Measurements from ENCODE around the gene APIP.
A peak's percentile ranks its signal among the peaks of the same experiment; 100 is the strongest.

Gene APIP

GRCh38 chr11:34916015-34916842 is at the start of gene APIP, which contains the start of gene PDHX:
Gene APIP (minus strand): TSS chr11:34916379. CDS start chr11:34916284, 95 bp downstream.
Gene PDHX (plus strand): TSS chr11:34916618. CDS start chr11:34916656, 38 bp downstream.
- Mint-ChIP-seq H3K4me1 (peaks cover 54% of the 10 kb centered on the region), H3K9me3 (no peaks in the 10 kb centered on the region), H3K27me3 (no peaks in the 10 kb centered on the region), H3K27ac (ENCODE audit: low read depth) (peak within 1 kb of the TSS; percentile 96), H3K4me3 (peak within 1 kb of the TSS; percentile 92), H3K36me3 (ENCODE audit: insufficient read depth) (peaks cover 13% of the 10 kb centered on the region)
- DNase-seq (ENCODE audit: low spot score in 2 of 2) (peak; percentile 77 to 84), ATAC-seq (replicated peaks; ENCODE audit: extremely low read depth, poor library complexity, severe bottlenecking) (peak; percentile 80)

- Mint-ChIP-seq H3K27ac (ENCODE audit: low read depth) (no peak overlapping the region), H3K9me3 (no peaks in the 10 kb centered on the region), H3K36me3 (ENCODE audit: insufficient read depth) (peaks cover 16% of the 10 kb centered on the region), H3K4me3 (no peak overlapping the region), H3K27me3 (no peaks in the 10 kb centered on the region), H3K4me1 (no peaks in the 10 kb centered on the region)
- no peak for ATAC-seq (replicated peaks; ENCODE audit: extremely low read depth, poor library complexity, severe bottlenecking)
- no peak for DNase-seq (ENCODE audit: low spot score in 2 of 2)
Observed at GRCh38 chr11:34964610-34965331, 48.6 kb upstream of the APIP start.

GRCh38 chr11:34963351-34963750 is 47.2 kb upstream of the APIP start:
- no peaks in the 10 kb centered on the region for H3K9me3 Mint-ChIP-seq

GRCh38 chr11:34962034-34962433 is 45.9 kb upstream of the APIP start:
- Mint-ChIP-seq H3K27me3 (no peaks in the 10 kb centered on the region), H3K27ac (ENCODE audit: low read depth) (no peak overlapping the region), H3K4me3 (no peak overlapping the region), H3K36me3 (ENCODE audit: insufficient read depth) (peaks cover 15% of the 10 kb centered on the region), H3K4me1 (no peaks in the 10 kb centered on the region), H3K9me3 (no peaks in the 10 kb centered on the region)
- DNase-seq (ENCODE audit: low spot score in 2 of 2) = no peak
- ATAC-seq (replicated peaks; ENCODE audit: extremely low read depth, poor library complexity, severe bottlenecking) = no peak

More at GRCh38 chr11:34963351-34963750, 47.2 kb upstream of the APIP start:
- H3K4me3 Mint-ChIP-seq = no peak overlapping the region
- no peak for ATAC-seq (replicated peaks; ENCODE audit: extremely low read depth, poor library complexity, severe bottlenecking)
- H3K27me3 Mint-ChIP-seq = no peaks in the 10 kb centered on the region
- no peak for DNase-seq (ENCODE audit: low spot score in 2 of 2)
- no peak overlapping the region for H3K27ac Mint-ChIP-seq (ENCODE audit: low read depth)
- peaks cover 18% of the 10 kb centered on the region for H3K36me3 Mint-ChIP-seq (ENCODE audit: insufficient read depth)
- no peaks in the 10 kb centered on the region for H3K4me1 Mint-ChIP-seq

- H3K4me3 Mint-ChIP-seq = no peak overlapping the region
- ATAC-seq (replicated peaks; ENCODE audit: extremely low read depth, poor library complexity, severe bottlenecking) = no peak
- H3K36me3 Mint-ChIP-seq (ENCODE audit: insufficient read depth) = peaks cover 13% of the 10 kb centered on the region
- no peaks in the 10 kb centered on the region for H3K27me3 Mint-ChIP-seq
- H3K27ac Mint-ChIP-seq (ENCODE audit: low read depth) = no peak overlapping the region
- no peak for DNase-seq (ENCODE audit: low spot score in 2 of 2)
- no peaks in the 10 kb centered on the region for H3K9me3 Mint-ChIP-seq
- no peaks in the 10 kb centered on the region for H3K4me1 Mint-ChIP-seq
Observed at GRCh38 chr11:34960277-34960676, 44.1 kb upstream of the APIP start.

GRCh38 chr11:34959770-34960169 is 43.6 kb upstream of the APIP start:
- Mint-ChIP-seq H3K4me3 (no peak overlapping the region), H3K4me1 (peaks cover 3% of the 10 kb centered on the region), H3K27me3 (no peaks in the 10 kb centered on the region), H3K27ac (ENCODE audit: low read depth) (no peak overlapping the region), H3K36me3 (ENCODE audit: insufficient read depth) (peaks cover 13% of the 10 kb centered on the region), H3K9me3 (no peaks in the 10 kb centered on the region)
- ATAC-seq (replicated peaks; ENCODE audit: extremely low read depth, poor library complexity, severe bottlenecking) (no peak), DNase-seq (ENCODE audit: low spot score in 2 of 2) (no peak)

- Mint-ChIP-seq H3K9me3 (no peaks in the 10 kb centered on the region), H3K4me1 (peaks cover 6% of the 10 kb centered on the region), H3K27ac (ENCODE audit: low read depth) (no peak overlapping the region), H3K4me3 (no peak overlapping the region), H3K27me3 (no peaks in the 10 kb centered on the region), H3K36me3 (ENCODE audit: insufficient read depth) (peaks cover 13% of the 10 kb centered on the region)
- no peak for ATAC-seq (replicated peaks; ENCODE audit: extremely low read depth, poor library complexity, severe bottlenecking)
- DNase-seq (ENCODE audit: low spot score in 2 of 2) = no peak
Observed at GRCh38 chr11:34957606-34958005, 41.4 kb upstream of the APIP start.

- Mint-ChIP-seq H3K4me3 (no peak overlapping the region), H3K4me1 (peaks cover 6% of the 10 kb centered on the region), H3K36me3 (ENCODE audit: insufficient read depth) (peaks cover 13% of the 10 kb centered on the region), H3K27ac (ENCODE audit: low read depth) (no peak overlapping the region), H3K27me3 (no peaks in the 10 kb centered on the region), H3K9me3 (no peaks in the 10 kb centered on the region)
- ATAC-seq (replicated peaks; ENCODE audit: extremely low read depth, poor library complexity, severe bottlenecking) = no peak
- no peak for DNase-seq (ENCODE audit: low spot score in 2 of 2)
Observed at GRCh38 chr11:34957206-34957605, 41.0 kb upstream of the APIP start.

- Mint-ChIP-seq H3K36me3 (ENCODE audit: insufficient read depth) (peaks cover 7% of the 10 kb centered on the region), H3K4me3 (no peak overlapping the region), H3K27me3 (no peaks in the 10 kb centered on the region), H3K27ac (ENCODE audit: low read depth) (no peak overlapping the region), H3K4me1 (peaks cover 6% of the 10 kb centered on the region), H3K9me3 (no peaks in the 10 kb centered on the region)
- DNase-seq (ENCODE audit: low spot score in 2 of 2) (no peak), ATAC-seq (replicated peaks; ENCODE audit: extremely low read depth, poor library complexity, severe bottlenecking) (no peak)
Observed at GRCh38 chr11:34953955-34954354, 37.8 kb upstream of the APIP start.

GRCh38 chr11:34948696-34949095 is 32.5 kb upstream of the APIP start:
- Mint-ChIP-seq H3K9me3 (no peaks in the 10 kb centered on the region), H3K27me3 (no peaks in the 10 kb centered on the region), H3K36me3 (ENCODE audit: insufficient read depth) (peaks cover 9% of the 10 kb centered on the region), H3K4me3 (no peak overlapping the region), H3K4me1 (peaks cover 7% of the 10 kb centered on the region), H3K27ac (ENCODE audit: low read depth) (no peak overlapping the region)
- ATAC-seq (replicated peaks; ENCODE audit: extremely low read depth, poor library complexity, severe bottlenecking) (no peak), DNase-seq (ENCODE audit: low spot score in 2 of 2) (no peak)

- Mint-ChIP-seq H3K9me3 (no peaks in the 10 kb centered on the region), H3K36me3 (ENCODE audit: insufficient read depth) (peaks cover 8% of the 10 kb centered on the region), H3K4me1 (peaks cover 10% of the 10 kb centered on the region), H3K4me3 (no peak overlapping the region), H3K27me3 (no peaks in the 10 kb centered on the region), H3K27ac (ENCODE audit: low read depth) (no peak overlapping the region)
- ATAC-seq (replicated peaks; ENCODE audit: extremely low read depth, poor library complexity, severe bottlenecking) = no peak
- DNase-seq (ENCODE audit: low spot score in 2 of 2) = no peak
Observed at GRCh38 chr11:34944692-34945091, 28.5 kb upstream of the APIP start.

- no peak overlapping the region for H3K4me3 Mint-ChIP-seq
- H3K27ac Mint-ChIP-seq (ENCODE audit: low read depth) = no peak overlapping the region
- no peak for DNase-seq (ENCODE audit: low spot score in 2 of 2)
- H3K4me1 Mint-ChIP-seq = peaks cover 22% of the 10 kb centered on the region
- no peaks in the 10 kb centered on the region for H3K27me3 Mint-ChIP-seq
- peaks cover 5% of the 10 kb centered on the region for H3K36me3 Mint-ChIP-seq (ENCODE audit: insufficient read depth)
- no peaks in the 10 kb centered on the region for H3K9me3 Mint-ChIP-seq
- ATAC-seq (replicated peaks; ENCODE audit: extremely low read depth, poor library complexity, severe bottlenecking) = no peak
Observed at GRCh38 chr11:34941688-34942087, 25.5 kb upstream of the APIP start.

All from central memory CD8-positive, alpha-beta T cell (primary cell).